HEK293T (cell line): ENCODE data around the gene SOX12.
"Not testable (repeated sequence)": the region's sequence is repeated elsewhere in the genome, so short reads cannot be mapped to it uniquely, and the experiment has no call there.

Source experiments
- CTCF ChIA-PET: fragments of 350-600 bp; formaldehyde crosslinking; extraction: SDS; loops from one replicate; lab custom pipeline; 2021; ENCODE audit warnings: antibody characterized with exemption, inconsistent platforms; lab: Yijun Ruan, JAX
- POLR2A ChIA-PET: fragments of 350-600 bp; formaldehyde crosslinking; extraction: SDS; loops from one replicate; lab custom pipeline; 2020; ENCODE audit warnings: antibody characterized with exemption, inconsistent platforms; lab: Yijun Ruan, JAX
- DNase-seq: peaks from one replicate; pipeline ENCODE4 v3.0.0; 2012; ENCODE audit warnings: mixed read lengths; ENCODE audit errors: extremely low spot score
- ARNT ChIP-seq: fragments of 450-650 bp; IDR thresholded peaks from 2 replicates; pipeline ENCODE4 v1.6.1; 2017; ENCODE audit warnings: mild to moderate bottlenecking
- BHLHE40 ChIP-seq: fragments of 450-650 bp; IDR thresholded peaks from 2 replicates; pipeline ENCODE4 v1.6.1; 2016; ENCODE audit warnings: mild to moderate bottlenecking, moderate library complexity, borderline replicate concordance
- CTBP1 ChIP-seq: fragments of 450-650 bp; IDR thresholded peaks from 2 replicates; pipeline ENCODE4 v1.6.1; 2016; ENCODE audit warnings: borderline replicate concordance
- ELF4 ChIP-seq: fragments of 450-650 bp; IDR thresholded peaks from 2 replicates; pipeline ENCODE4 v1.6.1; 2017; ENCODE audit warnings: antibody characterized with exemption
- FOXA1 ChIP-seq: fragments of 450-650 bp; IDR thresholded peaks from 2 replicates; pipeline ENCODE4 v1.6.1; 2016; ENCODE audit warnings: mild to moderate bottlenecking
- FOXK2 ChIP-seq: fragments of 450-650 bp; IDR thresholded peaks from 2 replicates; pipeline ENCODE4 v1.6.1; 2016; ENCODE audit warnings: mild to moderate bottlenecking
- FOXM1 ChIP-seq: fragments of 450-650 bp; IDR thresholded peaks from 2 replicates; pipeline ENCODE4 v1.6.1; 2017; ENCODE audit warnings: mild to moderate bottlenecking, borderline replicate concordance
- HDGF ChIP-seq: fragments of 450-650 bp; IDR thresholded peaks from 2 replicates; pipeline ENCODE4 v1.6.1; 2017; ENCODE audit warnings: antibody characterized with exemption, borderline replicate concordance
- L3MBTL2 ChIP-seq: fragments of 450-650 bp; conservative IDR thresholded peaks from 2 replicates; pipeline ENCODE4 v1.6.1; 2016; ENCODE audit warnings: mild to moderate bottlenecking
- LEF1 ChIP-seq: fragments of 450-650 bp; IDR thresholded peaks from 2 replicates; pipeline ENCODE4 v1.6.1; 2017; ENCODE audit warnings: mild to moderate bottlenecking, borderline replicate concordance
- NFRKB ChIP-seq: fragments of 450-650 bp; IDR thresholded peaks from 2 replicates; pipeline ENCODE4 v1.6.1; 2016; ENCODE audit warnings: mild to moderate bottlenecking, moderate library complexity
- SP1 ChIP-seq: fragments of 450-650 bp; IDR thresholded peaks from 2 replicates; pipeline ENCODE4 v1.6.1; 2017
- SUZ12 ChIP-seq: fragments of 450-650 bp; IDR thresholded peaks from 2 replicates; pipeline ENCODE4 v1.6.1; 2016; ENCODE audit warnings: mild to moderate bottlenecking
- TARDBP ChIP-seq: fragments of 450-650 bp; IDR thresholded peaks from 2 replicates; pipeline ENCODE4 v1.6.1; 2016
- ZNF384 ChIP-seq: fragments of 450-650 bp; IDR thresholded peaks from 2 replicates; pipeline ENCODE4 v1.6.1; 2016
- TF ChIP-seq, protein P1 (sequence below): fragments of 450-650 bp; IDR thresholded peaks from 2 replicates; pipeline ENCODE4 v1.6.1; 2016

SOX12 gene

DNA sequence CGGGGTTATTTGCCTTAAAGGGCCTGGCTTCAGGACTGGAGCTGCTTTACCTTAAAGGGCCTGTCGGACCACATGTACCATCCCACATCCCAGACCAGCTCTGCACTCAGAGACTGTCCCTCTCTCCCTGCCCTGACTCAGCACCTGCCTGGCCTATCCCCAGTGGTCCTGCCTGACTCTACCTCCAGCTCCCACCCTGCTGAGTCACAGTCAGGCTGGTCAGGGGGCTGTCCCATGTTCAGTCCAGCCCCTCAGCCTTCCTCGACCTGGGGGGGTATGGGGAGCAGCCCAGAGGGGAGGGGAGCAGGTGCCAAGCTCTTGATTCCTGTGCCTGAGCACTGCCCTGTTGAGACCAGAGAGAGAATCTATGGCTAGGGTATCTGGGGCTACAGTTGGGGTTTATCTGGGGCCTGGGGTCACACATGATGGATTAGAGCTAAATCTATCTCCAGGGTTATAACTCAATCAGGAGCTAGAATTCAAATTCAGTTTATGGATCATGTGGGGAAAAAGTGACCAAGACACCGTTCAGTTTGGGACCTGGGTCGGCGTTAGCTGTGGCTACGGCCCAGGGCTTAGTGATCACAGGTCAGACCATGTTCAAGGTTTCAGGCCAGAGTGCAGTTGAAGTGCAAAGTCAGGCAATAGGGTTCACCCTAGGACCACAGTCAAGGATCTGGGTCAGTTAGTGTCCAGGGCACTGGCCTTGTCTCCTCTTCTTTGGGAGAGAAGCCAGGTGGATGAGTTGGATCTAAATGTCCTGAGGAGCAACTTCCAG lies 45.8 kb downstream of the SOX12 start:
- TF ChIP-seq SUZ12 (no peak), FOXA1 (no peak), FOXK2 (no peak), ELF4 (no peak), ARNT (no peak), SP1 (no peak), HDGF (no peak)
- TF ChIP-seq, protein P1, sequence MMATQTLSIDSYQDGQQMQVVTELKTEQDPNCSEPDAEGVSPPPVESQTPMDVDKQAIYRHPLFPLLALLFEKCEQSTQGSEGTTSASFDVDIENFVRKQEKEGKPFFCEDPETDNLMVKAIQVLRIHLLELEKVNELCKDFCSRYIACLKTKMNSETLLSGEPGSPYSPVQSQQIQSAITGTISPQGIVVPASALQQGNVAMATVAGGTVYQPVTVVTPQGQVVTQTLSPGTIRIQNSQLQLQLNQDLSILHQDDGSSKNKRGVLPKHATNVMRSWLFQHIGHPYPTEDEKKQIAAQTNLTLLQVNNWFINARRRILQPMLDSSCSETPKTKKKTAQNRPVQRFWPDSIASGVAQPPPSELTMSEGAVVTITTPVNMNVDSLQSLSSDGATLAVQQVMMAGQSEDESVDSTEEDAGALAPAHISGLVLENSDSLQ, result no peak
- ChIA-PET POLR2A (interaction anchor here (0.9 to 4.0 kb wide), 6 partner anchors 9 to 36 kb away, joined by 3 to 15 read pairs (median 4); partner anchors contain the start of genes NRSN2 and TRIB3), CTCF (interaction anchor here (0.6 kb wide), 1 partner anchor 9 kb away, joined by 3 read pairs; no protein-coding TSS in a partner anchor)

DNA sequence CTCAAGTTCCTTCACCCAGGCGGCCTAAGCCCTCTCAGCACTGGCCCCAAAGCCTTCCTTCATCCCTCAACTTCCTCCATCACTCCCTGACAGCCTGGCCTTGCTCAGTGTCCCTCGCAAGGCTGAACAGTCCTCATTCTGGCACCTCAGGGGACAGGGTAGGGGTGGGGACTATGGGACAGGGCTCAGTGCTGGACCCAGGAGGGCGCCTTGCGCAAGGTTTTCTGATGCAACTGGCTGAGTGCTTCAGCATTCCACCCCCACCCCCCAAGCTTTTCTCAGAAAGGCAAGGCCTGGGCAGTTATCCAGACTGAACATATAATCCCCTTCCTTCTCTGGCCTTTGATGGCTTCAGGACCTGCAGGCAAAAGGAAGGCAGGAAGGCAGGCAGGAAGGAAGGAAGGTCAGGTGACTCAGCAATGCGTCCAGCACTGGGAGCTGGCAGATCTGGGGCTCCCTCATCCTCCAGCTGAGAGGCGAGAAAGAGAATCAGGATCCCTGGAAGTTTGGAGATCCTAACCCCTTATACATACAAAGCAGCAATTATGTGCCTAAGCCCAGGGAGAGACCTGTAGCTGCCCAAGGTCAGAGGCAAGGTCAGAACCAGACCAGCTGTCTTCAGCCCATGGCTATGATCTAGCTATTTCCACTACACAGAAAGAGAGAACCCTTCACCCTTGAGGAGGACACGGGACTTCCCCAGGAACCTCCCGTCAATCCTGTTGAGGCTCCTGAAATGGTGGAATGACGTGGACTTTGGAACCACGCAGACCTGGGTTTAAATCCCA lies 46.6 kb downstream of the SOX12 start:
- TF ChIP-seq BHLHE40 (no peak), LEF1 (no peak), FOXK2 (no peak), ARNT (no peak), ELF4 (no peak), HDGF (no peak), TARDBP (no peak), SUZ12 (no peak), FOXA1 (no peak), L3MBTL2 (no peak), CTBP1 (no peak), NFRKB (no peak), SP1 (no peak), FOXM1 (no peak), ZNF384 (no peak)
- TF ChIP-seq, protein P1, result no peak
- POLR2A ChIA-PET, result interaction anchor here (1.0 to 4.0 kb wide), 5 partner anchors 9 to 35 kb away, joined by 3 to 15 read pairs (median 5); partner anchors contain the start of genes NRSN2 and TRIB3
- DNase-seq, result no peak
- CTCF ChIA-PET, result interaction anchor here (0.6 to 2.5 kb wide), 3 partner anchors 9 to 10 kb away, joined by 3 to 6 read pairs (median 4); partner anchors contain the start of gene TRIB3

More for the DNA sequence above, 45.8 kb downstream of the SOX12 start:
- DNase-seq, result no peak

DNA sequence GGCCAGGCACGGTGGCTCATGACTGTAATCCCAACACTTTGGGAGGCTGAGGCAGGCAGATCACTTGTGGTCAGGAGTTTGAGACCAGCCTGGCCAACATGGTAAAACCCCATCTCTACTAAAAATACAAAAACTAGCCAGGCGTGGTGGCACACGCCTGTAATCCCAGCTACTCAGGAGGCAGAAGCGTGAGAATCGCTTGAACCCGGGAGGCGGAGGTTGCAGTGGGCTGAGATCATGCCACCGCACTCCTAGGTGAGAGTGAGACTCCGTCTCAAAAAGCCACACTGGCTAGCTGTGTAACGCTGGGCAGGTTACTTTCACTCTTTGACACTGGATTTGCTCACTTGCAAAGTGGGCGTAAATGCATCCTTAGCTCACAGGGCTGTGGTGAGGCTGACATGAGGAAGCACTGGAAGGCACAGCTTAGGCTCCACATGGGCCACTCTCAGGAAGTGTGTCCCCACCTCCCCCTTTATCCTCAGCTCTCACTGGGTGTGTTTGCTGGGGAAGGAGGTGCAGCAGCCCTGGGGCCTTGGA lies 47.3 kb downstream of the SOX12 start:
- CTCF ChIA-PET, result interaction anchor here (1.1 to 2.5 kb wide), 2 partner anchors 8 to 10 kb away, joined by 4 to 6 read pairs; partner anchors contain the start of gene TRIB3
- not testable (repeated sequence) for DNase-seq
- POLR2A ChIA-PET, result interaction anchor here (1.2 to 4.0 kb wide), 3 partner anchors 25 to 35 kb away, joined by 3 to 15 read pairs (median 3); partner anchors contain the start of gene NRSN2

DNA sequence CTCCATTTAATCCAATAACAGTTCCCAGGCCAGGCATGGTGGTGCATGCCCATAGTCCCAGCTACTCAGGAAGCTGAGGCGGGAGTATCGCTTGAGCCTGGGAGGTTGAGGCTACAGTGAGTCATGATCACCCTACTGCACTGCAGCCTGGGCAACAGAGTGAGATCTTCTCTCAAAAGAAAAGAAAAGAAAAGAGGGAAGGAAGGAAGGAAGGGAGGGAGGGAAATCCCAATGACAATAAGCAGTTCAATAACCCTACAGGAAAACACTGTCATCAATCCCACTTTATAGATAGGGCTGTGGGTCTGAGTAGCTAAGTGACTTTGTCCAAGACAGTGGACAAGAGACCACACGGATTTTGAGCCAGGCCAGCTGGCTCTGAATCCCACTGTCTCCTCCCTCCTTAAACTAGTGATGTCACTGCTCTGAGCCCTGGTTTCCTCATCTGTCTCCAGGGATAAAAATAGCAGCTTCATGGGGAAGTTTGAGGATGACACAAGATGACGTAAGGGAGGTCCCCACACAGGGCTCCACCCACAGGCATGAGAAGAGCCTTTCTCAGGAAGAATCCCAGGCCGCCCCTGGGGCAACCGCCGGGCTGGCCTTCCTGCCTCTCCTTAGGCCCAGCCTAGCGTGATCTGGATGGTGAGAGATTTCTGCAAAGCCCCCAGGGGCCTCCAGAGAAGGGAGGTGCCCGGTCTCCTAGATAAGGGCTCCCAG lies 48.0 kb downstream of the SOX12 start:
- ChIA-PET CTCF (interaction anchor here (1.0 to 2.5 kb wide), 2 partner anchors 10 to 43 kb away, joined by 4 to 6 read pairs; no protein-coding TSS in a partner anchor), POLR2A (interaction anchor here (0.6 to 4.0 kb wide), 4 partner anchors 11 to 34 kb away, joined by 3 to 15 read pairs (median 3); partner anchors contain the start of gene NRSN2)
- TF ChIP-seq ZNF384, result no peak
- TF ChIP-seq BHLHE40, result no peak
- no peak for TF ChIP-seq FOXK2
- TF ChIP-seq NFRKB, result no peak
- no peak for TF ChIP-seq LEF1
- peak; percentile 33 for DNase-seq

DNA sequence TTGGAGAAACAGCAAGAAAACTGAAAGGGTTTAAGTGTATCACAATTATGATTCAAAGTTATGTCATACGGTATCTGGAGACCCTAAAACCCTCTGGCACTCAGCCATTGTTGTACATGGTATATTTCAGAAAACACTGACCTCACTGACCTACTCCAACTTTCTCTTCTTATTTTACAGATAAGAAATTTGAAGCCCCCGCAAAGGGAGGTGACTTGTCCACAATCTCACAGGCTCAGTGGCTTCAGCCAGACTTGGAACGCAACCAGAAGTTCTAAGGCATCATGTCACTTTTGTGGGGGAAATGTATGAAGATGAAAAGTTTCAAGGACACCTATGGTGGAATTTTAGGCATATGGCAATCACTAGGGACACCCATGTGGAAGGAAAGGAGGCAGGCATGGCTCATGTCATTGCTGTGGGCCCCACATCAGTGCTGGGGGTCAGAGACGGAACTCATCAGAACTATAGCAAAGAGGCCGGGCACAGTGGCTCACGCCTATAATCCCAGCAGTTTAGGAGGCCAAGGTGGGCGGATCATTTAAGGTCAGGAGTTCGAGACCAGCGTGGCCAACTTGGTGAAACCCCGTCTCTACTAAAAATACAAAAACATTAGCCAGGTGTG lies 50.0 kb downstream of the SOX12 start:
- DNase-seq, result no peak
- ChIA-PET POLR2A (no interaction called here), CTCF (interaction anchor here (1.0 kb wide), 1 partner anchor 9 kb away, joined by 4 read pairs; no protein-coding TSS in a partner anchor)
- TF ChIP-seq NFRKB, result no peak
- TF ChIP-seq TARDBP, result no peak
- TF ChIP-seq SUZ12, result no peak
- no peak for TF ChIP-seq LEF1
- TF ChIP-seq CTBP1, result no peak
- TF ChIP-seq, protein P1, result no peak
- no peak for TF ChIP-seq FOXA1
- no peak for TF ChIP-seq SP1
- no peak for TF ChIP-seq ZNF384
- no peak for TF ChIP-seq ELF4
- no peak for TF ChIP-seq ARNT
- no peak for TF ChIP-seq FOXM1
- TF ChIP-seq BHLHE40, result no peak
- no peak for TF ChIP-seq HDGF
- TF ChIP-seq L3MBTL2, result no peak
- no peak for TF ChIP-seq FOXK2
